GM23248 (cell line): ENCODE data around the gene EIF3CL.
"Not testable (repeated sequence)": the region's sequence is repeated elsewhere in the genome, so short reads cannot be mapped to it uniquely, and the experiment has no call there.

Experiments used
- EZH2 ChIP-seq: fragments of 200-600 bp; sonication (generic); IDR thresholded peaks from 2 replicates; pipeline ENCODE4 v1.6.1; 2018; ENCODE audit warnings: antibody characterized with exemption, mild to moderate bottlenecking; ENCODE audit not compliant: insufficient read depth, poor library complexity, severe bottlenecking
- EZH2phosphoT487 ChIP-seq: fragments of 200-600 bp; sonication (generic); IDR thresholded peaks from 2 replicates; pipeline ENCODE4 v1.6.1; 2018; ENCODE audit warnings: antibody characterized with exemption, moderate library complexity, mild to moderate bottlenecking, low read depth; ENCODE audit not compliant: insufficient read depth

GRCh38 chr16:28362600-28362999 lies 41.0 kb downstream of the EIF3CL start:
- not testable (repeated sequence) for TF ChIP-seq EZH2, EZH2phosphoT487
